Measurements from ENCODE around the gene TJP2. TPM values are rescaled to one million over a fixed set of nuclear protein-coding genes. Genes with fewer than 3 reads are reported as not detected.

TJP2 gene
- total and polyA plus RNA-seq, 4 donors = 89.5 to 106 (median 94.5) TPM

- no peaks in the 10 kb centered on the region for H3K27me3 ChIP-seq (ENCODE audit: control insufficient read depth, insufficient read depth, low read length)
- no peak overlapping the region for H3K4me3 ChIP-seq (ENCODE audit: low read depth, low read length)
- DNase-seq (ENCODE audit: low read depth in 4 of 6, low spot score in 6 of 6) = no peak
- no peak overlapping the region for H3K27ac ChIP-seq (ENCODE audit: low read depth, low read length)
- no peaks in the 10 kb centered on the region for H3K36me3 ChIP-seq (ENCODE audit: control insufficient read depth, insufficient read depth, low read length)
- H3K4me1 ChIP-seq (ENCODE audit: control insufficient read depth, insufficient read depth, low read length) = peaks cover 22% of the 10 kb centered on the region
- H3K9me3 ChIP-seq (ENCODE audit: control insufficient read depth, insufficient read depth, low read length) = no peaks in the 10 kb centered on the region
- 100% methylated on average over 3 of the region's 4 CpGs for WGBS (ENCODE audit: insufficient coverage)
Measured at GRCh38 chr9:69197687-69198086, 23.6 kb downstream of the TJP2 start.

GRCh38 chr9:69198521-69199220 lies 24.6 kb downstream of the TJP2 start:
- no peaks in the 10 kb centered on the region for H3K27me3 ChIP-seq (ENCODE audit: control insufficient read depth, insufficient read depth, low read length)
- H3K36me3 ChIP-seq (ENCODE audit: control insufficient read depth, insufficient read depth, low read length) = no peaks in the 10 kb centered on the region
- no peak overlapping the region for H3K4me3 ChIP-seq (ENCODE audit: low read depth, low read length)
- H3K9me3 ChIP-seq (ENCODE audit: control insufficient read depth, insufficient read depth, low read length) = no peaks in the 10 kb centered on the region
- no peak for DNase-seq (ENCODE audit: low read depth in 4 of 6, low spot score in 6 of 6)
- WGBS (ENCODE audit: insufficient coverage) = 49% methylated on average over 6 of the region's 7 CpGs
- peaks cover 18% of the 10 kb centered on the region for H3K4me1 ChIP-seq (ENCODE audit: control insufficient read depth, insufficient read depth, low read length)
- H3K27ac ChIP-seq (ENCODE audit: low read depth, low read length) = no peak overlapping the region

DNA sequence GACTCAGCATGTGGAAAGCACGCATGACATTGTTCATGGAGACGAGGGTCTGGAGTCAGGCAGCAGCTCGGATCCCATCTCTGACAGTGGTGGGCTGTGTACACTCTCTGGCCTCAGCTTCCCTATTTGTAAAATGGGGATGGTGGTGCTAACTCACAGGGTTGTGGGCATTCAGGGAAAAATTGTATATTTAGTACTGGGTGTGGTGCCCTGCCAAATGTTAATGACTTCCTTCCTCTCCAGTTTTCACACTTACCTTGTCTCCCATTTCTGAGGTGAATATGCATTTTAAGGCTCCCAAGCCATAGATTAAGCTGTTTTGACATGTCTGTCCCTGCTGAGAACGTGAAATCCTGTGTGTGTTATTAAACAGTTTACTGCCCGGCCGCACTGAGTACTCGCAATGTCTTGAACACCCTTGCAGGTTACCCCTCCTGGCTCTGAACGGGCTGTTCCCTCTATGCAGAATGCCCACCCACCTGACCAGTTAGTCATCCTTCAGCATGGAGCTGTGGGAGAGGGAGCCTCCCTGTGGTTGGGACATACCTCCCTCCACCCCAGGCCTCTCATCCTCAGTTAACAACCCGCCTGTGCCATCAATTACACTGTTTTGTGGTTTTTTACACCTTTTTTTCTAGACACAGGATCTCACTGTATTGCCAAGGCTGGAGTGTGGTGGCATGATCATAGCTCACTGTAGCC lies 25.8 kb downstream of the TJP2 start:
- H3K27ac ChIP-seq (ENCODE audit: low read depth, low read length) = no peak overlapping the region
- WGBS (ENCODE audit: insufficient coverage) = 83% methylated on average over 8 of the region's 9 CpGs
- H3K4me1 ChIP-seq (ENCODE audit: control insufficient read depth, insufficient read depth, low read length) = peaks cover 20% of the 10 kb centered on the region
- H3K36me3 ChIP-seq (ENCODE audit: control insufficient read depth, insufficient read depth, low read length) = no peaks in the 10 kb centered on the region
- H3K27me3 ChIP-seq (ENCODE audit: control insufficient read depth, insufficient read depth, low read length) = no peaks in the 10 kb centered on the region
- no peak for DNase-seq (ENCODE audit: low read depth in 4 of 6, low spot score in 6 of 6)
- no peak overlapping the region for H3K4me3 ChIP-seq (ENCODE audit: low read depth, low read length)
- no peaks in the 10 kb centered on the region for H3K9me3 ChIP-seq (ENCODE audit: control insufficient read depth, insufficient read depth, low read length)

- WGBS (ENCODE audit: insufficient coverage) = 100% methylated on average over 2 of the region's 4 CpGs
- peaks cover 21% of the 10 kb centered on the region for H3K4me1 ChIP-seq (ENCODE audit: control insufficient read depth, insufficient read depth, low read length)
- no peaks in the 10 kb centered on the region for H3K27me3 ChIP-seq (ENCODE audit: control insufficient read depth, insufficient read depth, low read length)
- no peak overlapping the region for H3K27ac ChIP-seq (ENCODE audit: low read depth, low read length)
- DNase-seq (ENCODE audit: low read depth in 4 of 6, low spot score in 6 of 6) = no peak
- no peak overlapping the region for H3K4me3 ChIP-seq (ENCODE audit: low read depth, low read length)
- H3K9me3 ChIP-seq (ENCODE audit: control insufficient read depth, insufficient read depth, low read length) = no peaks in the 10 kb centered on the region
- H3K36me3 ChIP-seq (ENCODE audit: control insufficient read depth, insufficient read depth, low read length) = no peaks in the 10 kb centered on the region
Measured at GRCh38 chr9:69202556-69202955, 28.5 kb downstream of the TJP2 start.

GRCh38 chr9:69204326-69204725 lies 30.2 kb downstream of the TJP2 start:
- Histone ChIP-seq H3K9me3 (ENCODE audit: control insufficient read depth, insufficient read depth, low read length) (no peaks in the 10 kb centered on the region), H3K36me3 (ENCODE audit: control insufficient read depth, insufficient read depth, low read length) (no peaks in the 10 kb centered on the region), H3K27me3 (ENCODE audit: control insufficient read depth, insufficient read depth, low read length) (no peaks in the 10 kb centered on the region), H3K4me3 (ENCODE audit: low read depth, low read length) (no peak overlapping the region), H3K27ac (ENCODE audit: low read depth, low read length) (peak overlapping the region; percentile 42), H3K4me1 (ENCODE audit: control insufficient read depth, insufficient read depth, low read length) (peaks cover 18% of the 10 kb centered on the region)
- DNase-seq (ENCODE audit: low read depth in 4 of 6, low spot score in 6 of 6) = no peak
- 0% methylated on average over 1 of the region's 2 CpGs for WGBS (ENCODE audit: insufficient coverage)

DNA sequence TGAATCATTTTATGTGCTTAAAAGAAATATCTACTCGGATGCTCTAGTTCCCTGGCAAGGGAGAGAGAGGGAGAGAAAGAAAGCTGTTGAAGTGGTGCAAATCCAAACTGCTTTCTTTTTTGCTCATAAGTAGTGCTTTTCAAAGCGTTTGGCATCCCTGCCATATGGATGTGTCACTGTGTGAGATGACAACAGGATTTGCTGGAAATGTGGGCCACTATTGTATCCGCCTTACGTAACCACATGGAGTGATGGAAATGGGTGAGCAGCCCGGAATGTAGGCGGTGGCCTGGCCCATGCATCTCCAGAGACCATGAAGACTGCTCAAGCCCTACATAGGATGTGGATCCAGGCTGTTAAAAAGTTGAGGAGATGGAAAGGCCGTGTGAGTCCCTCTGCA lies 30.8 kb downstream of the TJP2 start:
- H3K4me1 ChIP-seq (ENCODE audit: control insufficient read depth, insufficient read depth, low read length) = peaks cover 14% of the 10 kb centered on the region
- no peaks in the 10 kb centered on the region for H3K36me3 ChIP-seq (ENCODE audit: control insufficient read depth, insufficient read depth, low read length)
- WGBS (ENCODE audit: insufficient coverage) = 54% methylated on average over 3 of the region's 7 CpGs
- peak in 1 of 6 donors; percentile 79 for DNase-seq (ENCODE audit: low read depth in 4 of 6, low spot score in 6 of 6)
- no peak overlapping the region for H3K4me3 ChIP-seq (ENCODE audit: low read depth, low read length)
- H3K27ac ChIP-seq (ENCODE audit: low read depth, low read length) = peak overlapping the region; percentile 42
- no peaks in the 10 kb centered on the region for H3K27me3 ChIP-seq (ENCODE audit: control insufficient read depth, insufficient read depth, low read length)
- H3K9me3 ChIP-seq (ENCODE audit: control insufficient read depth, insufficient read depth, low read length) = no peaks in the 10 kb centered on the region

DNA sequence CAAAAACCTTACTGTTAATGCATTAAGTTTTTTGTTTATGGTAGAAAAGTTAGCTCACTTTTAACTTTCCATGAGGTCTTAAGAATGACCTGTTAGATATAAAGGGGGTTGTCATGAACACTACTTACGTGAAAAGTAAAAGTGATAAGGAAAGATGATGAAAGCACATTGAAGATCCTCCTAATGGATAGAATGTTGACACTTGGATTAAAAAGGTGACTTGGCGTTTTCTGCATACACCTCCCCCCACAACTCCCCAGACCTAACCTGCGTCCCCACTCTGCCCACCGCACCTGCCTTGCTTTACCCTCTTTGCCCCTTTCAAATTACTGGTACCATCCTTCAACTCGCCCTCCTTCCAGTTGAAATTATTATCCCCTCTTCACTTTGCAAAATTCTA lies 32.0 kb downstream of the TJP2 start:
- H3K27me3 ChIP-seq (ENCODE audit: control insufficient read depth, insufficient read depth, low read length) = no peaks in the 10 kb centered on the region
- no peaks in the 10 kb centered on the region for H3K36me3 ChIP-seq (ENCODE audit: control insufficient read depth, insufficient read depth, low read length)
- 89% methylated on average over 4 of the region's 5 CpGs for WGBS (ENCODE audit: insufficient coverage)
- H3K9me3 ChIP-seq (ENCODE audit: control insufficient read depth, insufficient read depth, low read length) = no peaks in the 10 kb centered on the region
- no peak for DNase-seq (ENCODE audit: low read depth in 4 of 6, low spot score in 6 of 6)
- H3K27ac ChIP-seq (ENCODE audit: low read depth, low read length) = no peak overlapping the region
- H3K4me3 ChIP-seq (ENCODE audit: low read depth, low read length) = no peak overlapping the region
- peaks cover 9% of the 10 kb centered on the region for H3K4me1 ChIP-seq (ENCODE audit: control insufficient read depth, insufficient read depth, low read length)

GRCh38 chr9:69207503-69207902 lies 33.4 kb downstream of the TJP2 start:
- Histone ChIP-seq H3K4me1 (ENCODE audit: control insufficient read depth, insufficient read depth, low read length) (peaks cover 9% of the 10 kb centered on the region), H3K36me3 (ENCODE audit: control insufficient read depth, insufficient read depth, low read length) (no peaks in the 10 kb centered on the region), H3K27ac (ENCODE audit: low read depth, low read length) (no peak overlapping the region), H3K27me3 (ENCODE audit: control insufficient read depth, insufficient read depth, low read length) (no peaks in the 10 kb centered on the region), H3K4me3 (ENCODE audit: low read depth, low read length) (no peak overlapping the region), H3K9me3 (ENCODE audit: control insufficient read depth, insufficient read depth, low read length) (no peaks in the 10 kb centered on the region)
- no peak for DNase-seq (ENCODE audit: low read depth in 4 of 6, low spot score in 6 of 6)
- WGBS (ENCODE audit: insufficient coverage) = 47% methylated on average over 6 of the region's 6 CpGs

DNA sequence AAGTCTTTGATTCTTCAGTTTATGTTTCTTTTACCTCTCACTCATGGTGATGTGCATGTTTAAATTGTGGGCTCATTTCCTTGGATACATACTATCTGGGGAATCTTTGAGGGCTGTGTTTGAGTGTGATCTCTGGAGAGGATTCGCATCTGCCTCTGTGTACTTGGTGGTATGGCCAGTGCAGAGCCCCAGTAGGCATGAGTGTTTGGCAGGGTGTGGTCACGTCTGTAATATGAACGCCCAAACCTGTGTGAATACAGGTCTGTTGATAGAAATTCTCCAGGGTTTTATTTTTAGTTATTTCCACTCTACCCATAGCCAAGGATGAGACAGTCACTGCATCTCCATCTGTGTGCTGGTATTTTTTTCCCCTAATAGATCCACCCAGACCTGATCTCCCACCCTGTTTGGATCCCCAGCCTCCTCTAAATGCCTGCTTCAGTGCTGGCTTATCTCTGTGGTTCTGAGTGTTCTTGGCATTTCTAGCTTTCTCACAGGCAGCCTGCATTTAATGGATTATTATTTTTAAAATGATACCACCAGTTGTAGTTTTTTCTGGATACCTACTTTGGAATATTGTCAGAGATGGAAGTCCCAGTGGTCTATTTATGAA lies 37.5 kb downstream of the TJP2 start:
- no peaks in the 10 kb centered on the region for H3K9me3 ChIP-seq (ENCODE audit: control insufficient read depth, insufficient read depth, low read length)
- WGBS (ENCODE audit: insufficient coverage) = 100% methylated on average over 1 of the region's 3 CpGs
- no peaks in the 10 kb centered on the region for H3K27me3 ChIP-seq (ENCODE audit: control insufficient read depth, insufficient read depth, low read length)
- H3K36me3 ChIP-seq (ENCODE audit: control insufficient read depth, insufficient read depth, low read length) = peaks cover 4% of the 10 kb centered on the region
- no peak for DNase-seq (ENCODE audit: low read depth in 4 of 6, low spot score in 6 of 6)
- peaks cover 6% of the 10 kb centered on the region for H3K4me1 ChIP-seq (ENCODE audit: control insufficient read depth, insufficient read depth, low read length)
- H3K27ac ChIP-seq (ENCODE audit: low read depth, low read length) = no peak overlapping the region
- H3K4me3 ChIP-seq (ENCODE audit: low read depth, low read length) = no peak overlapping the region

All from spinal cord (tissue), 10 donors.